Activated CD4-positive, alpha-beta T cell treated with anti-CD3 and anti-CD28 coated beads for 1 hour (primary cell): ENCODE results near the gene NAA10.
A peak's percentile ranks its signal among the peaks of the same experiment; 100 is the strongest.

Source experiments
- DNase-seq: peaks from one replicate; pipeline ENCODE4 v3.0.0-alpha.2; 2020

The NAA10 gene

DNA sequence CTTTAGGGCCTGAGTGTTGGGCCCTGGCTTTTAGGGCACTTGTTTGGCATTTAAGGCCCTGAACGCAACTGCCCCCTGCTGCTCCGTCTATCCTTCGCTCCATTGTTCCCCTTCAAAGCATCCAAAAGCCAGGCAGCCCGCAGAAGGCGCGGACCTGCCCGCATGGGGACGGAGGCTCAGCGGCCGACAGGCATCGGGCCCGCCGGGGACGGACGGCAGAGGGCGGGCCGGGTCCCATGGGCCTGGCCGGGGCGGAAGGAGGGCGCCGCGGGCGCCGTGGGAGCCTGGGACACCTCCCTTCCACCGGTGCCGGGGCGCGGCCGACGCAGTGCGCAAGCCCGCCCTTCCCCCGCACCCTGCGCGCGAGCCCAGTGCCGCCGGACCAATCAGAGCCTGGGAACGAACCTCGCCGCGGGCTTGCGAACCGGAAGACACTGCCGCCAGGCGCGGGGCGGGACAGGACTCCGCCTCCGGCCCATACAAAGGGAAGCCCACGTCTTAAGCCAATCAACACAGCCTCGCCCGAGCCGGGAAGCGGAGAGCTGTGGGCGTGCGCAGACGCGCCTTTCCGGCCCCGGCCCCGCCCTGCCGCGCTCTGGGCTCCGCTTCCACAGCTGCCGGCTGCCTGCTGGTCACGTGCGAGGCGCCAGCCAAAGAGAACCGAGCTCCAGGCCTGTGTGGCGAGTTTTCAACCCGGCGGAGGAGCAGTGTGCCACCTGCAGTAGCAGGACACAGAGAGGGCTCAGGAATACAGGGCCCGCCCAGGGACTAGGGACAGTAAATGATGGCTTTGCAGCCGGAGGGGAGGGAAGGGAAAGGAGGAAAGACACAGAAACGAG is 6.7 kb downstream of the NAA10 start:
- peak; percentile 89 for DNase-seq

DNA sequence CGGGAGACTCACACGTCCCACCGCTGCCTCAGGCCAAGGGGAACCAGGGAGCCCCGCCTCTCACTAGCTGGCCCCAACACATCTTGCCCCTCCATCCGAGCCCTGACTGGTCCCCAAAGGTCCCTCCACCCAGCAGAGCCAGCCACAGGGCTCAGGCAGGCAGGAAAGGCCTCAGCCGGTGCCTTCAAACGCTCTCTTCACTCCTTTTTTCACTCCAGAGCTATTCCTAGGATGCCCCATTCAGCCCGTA is 7.2 kb downstream of the NAA10 start:
- no peak for DNase-seq

DNA sequence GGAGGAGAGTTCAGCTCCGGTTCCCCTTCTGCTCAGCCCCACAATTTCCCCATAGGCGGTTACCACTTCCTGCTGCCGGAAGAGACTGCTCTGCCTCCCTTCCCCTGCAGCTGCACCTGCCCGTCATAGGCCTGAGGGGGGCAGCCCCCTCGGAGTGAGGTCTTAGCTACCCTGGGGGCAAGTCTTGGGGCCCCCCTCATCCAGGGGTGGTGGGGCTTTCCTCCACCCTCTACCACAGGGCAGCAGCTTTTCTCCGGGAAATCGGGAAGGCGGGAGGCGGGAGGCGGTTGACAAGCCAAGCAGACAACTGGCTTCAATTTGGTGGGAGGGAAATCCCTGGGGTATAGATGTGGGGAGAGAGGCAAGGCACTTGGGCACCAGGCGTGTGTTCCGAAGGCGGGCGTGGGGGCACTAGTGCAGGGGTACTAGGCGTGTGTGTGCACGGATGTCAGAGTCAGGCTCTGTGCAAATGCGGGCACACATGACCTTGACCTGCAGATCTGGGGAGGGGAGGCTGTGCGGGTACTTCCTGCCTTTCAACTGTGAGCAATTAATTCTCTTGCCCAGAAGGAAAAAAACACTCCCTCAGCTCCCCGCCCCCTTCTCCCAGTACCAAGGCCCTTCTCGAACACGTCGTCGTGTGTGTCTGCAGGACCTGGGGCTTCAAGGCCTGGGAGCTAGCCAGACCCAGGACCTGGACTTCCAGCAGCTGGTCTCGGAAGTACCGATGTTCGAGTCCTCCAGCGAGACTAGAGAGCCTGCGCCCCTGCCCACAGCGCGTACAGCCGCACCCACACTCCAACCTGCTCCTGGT is 7.8 kb downstream of the NAA10 start:
- peak; percentile 59 for DNase-seq

DNA sequence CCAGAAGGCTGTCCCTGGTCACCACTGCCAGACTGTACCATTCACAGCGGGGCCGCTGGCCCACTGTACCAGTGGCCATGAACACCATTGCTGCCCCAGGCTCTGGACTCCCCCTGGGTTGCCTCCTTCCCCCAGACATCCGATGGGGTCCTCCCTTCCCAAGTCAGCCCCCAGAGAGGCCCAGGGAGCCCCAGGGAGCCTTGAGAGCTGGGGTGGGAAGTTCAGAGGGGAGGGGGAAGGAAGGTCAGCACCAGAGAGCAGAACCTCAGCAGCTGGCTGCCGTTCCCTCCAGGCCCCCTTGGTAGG is 8.3 kb downstream of the NAA10 start:
- no peak for DNase-seq

DNA sequence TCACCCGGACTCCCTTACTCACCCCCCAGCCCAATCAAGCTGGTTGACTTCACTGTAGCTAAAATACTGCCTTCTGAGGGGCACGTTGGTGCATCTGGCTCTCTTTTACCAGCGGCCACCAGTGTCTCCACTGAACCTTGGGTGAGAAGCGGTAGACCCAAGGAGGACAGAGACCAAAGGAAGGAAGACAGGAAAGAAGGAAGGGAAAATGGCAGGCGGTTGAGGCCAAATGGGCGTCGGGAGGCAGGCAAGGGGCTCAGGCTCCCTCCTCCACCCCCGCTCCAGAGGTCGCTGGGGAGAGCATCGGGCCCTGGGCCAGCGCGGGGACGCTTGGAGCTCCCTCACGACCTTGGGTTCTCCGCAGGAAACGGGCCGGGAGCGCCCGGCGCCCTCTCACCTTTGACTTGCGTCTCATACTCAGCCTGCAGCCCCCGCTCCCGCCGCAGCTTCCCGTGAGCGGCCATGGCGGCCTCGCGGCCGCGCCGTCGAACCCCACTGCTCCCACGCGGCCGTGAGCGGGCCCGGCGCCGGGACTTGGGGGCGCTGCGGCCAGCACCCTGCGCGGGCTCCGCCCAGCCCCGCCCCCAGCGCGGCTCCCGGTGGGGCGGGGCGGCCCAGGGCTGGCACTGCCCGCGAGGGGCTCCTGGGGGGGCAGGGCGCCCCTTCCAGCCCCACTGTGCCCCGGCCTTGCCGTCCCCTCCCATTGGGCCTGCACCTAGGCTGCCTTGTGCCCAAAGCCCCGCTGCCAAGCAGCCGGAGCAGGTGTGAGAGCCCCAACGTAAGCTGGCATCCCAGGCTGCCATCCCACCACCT is 8.9 kb downstream of the NAA10 start, which contains the start of gene ARHGAP4:
ARHGAP4 (minus strand) TSS at position 526 of the 813 bp plus-strand sequence; CDS start at position 464, 62 bp downstream.
- no peak for DNase-seq

DNA sequence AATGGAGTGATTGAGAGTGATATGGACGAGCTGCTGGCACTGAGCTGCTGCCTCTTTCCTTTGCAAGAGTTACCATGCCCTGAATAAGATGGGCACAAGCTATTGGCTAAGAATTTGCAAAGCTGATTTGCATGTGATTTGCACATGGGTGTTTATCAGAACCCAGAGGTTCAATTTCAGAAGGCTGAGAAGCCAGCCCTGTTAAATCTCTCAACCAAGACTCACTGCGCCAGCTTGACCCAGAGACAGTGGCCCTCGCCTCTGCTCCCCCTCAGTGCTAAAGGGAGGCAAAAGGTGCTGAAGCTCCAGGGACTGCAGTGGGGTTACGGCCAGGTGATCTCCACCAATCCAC is 9.5 kb downstream of the NAA10 start:
- no peak for DNase-seq

DNA sequence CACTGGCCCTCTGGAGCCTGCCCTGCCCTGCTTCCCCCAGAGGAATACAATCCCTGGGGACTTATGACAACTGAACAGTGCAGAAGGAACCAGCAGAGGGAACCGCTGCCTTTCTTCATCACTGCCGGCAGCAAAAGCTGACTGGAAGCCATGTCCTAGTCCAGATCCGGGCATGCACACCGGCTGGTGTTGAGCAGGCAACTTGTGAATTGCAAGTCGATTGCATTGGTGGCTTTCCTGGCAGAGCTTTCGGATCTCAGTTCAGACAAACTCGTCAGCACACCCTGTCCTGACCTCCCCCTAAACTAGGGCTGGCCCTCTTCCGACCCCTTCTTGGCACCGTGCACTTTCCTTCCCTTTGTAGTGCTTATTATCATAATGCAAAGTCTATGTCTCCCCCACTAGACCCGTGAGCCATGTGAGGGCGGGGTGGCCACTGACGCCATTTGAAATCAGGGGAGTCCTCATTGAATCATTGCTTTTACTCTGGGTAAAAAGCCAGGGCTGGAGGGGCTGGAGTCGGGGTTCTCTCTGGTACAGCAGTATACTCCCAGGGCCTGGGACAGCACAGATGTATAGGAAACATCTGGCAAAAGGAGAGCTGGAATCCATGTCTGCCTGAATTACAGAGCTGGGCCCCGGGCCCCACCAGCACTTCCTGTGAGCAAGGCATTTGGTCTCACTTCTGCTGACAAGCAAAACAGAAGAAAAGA is 10.5 kb downstream of the NAA10 start:
- DNase-seq: no peak

DNA sequence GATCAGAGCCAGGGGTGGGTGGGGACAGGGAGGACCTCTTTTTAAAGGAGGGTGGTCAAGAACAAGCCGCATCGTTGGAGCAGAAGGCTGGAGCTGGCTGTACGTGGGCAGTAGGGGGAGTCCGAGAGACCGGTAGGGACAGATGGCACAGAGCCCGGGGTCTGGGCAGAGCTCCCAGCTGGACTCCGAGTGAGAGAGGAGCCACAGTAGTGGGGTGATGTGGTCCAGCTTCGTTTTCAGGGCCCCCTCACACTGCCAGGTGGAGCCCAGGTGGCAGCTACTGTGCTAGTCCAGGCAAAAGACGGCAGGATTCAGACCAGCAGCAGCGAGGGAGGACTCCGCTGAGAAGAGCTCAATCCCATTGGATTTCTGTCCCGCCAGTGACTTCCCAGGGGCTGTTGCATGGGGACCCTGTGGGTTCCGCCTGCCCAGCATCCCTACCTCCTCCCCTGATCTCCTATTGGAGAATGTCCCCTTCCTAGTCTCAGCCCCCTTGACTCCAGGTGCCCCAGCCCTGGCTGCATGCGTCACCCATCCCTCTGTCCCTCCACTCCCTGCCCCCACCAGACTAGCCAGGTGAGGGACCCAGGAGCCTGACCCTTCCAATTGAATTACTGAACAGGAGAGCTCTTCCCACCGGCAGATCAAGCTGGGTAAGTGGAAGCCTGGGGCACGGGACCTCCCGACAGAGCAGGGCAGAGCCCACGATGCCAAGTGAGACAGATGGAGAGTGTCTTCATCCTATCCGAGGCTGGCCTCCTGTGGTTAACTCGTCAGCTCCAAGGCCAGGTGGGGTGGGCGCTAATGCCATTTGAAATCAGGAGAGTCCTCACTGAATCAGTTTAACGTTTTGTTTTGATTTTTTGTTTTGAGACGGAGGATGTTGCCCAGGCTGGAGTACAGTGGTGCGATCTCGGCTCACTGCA is 11.6 kb downstream of the NAA10 start:
- DNase-seq: no peak

DNA sequence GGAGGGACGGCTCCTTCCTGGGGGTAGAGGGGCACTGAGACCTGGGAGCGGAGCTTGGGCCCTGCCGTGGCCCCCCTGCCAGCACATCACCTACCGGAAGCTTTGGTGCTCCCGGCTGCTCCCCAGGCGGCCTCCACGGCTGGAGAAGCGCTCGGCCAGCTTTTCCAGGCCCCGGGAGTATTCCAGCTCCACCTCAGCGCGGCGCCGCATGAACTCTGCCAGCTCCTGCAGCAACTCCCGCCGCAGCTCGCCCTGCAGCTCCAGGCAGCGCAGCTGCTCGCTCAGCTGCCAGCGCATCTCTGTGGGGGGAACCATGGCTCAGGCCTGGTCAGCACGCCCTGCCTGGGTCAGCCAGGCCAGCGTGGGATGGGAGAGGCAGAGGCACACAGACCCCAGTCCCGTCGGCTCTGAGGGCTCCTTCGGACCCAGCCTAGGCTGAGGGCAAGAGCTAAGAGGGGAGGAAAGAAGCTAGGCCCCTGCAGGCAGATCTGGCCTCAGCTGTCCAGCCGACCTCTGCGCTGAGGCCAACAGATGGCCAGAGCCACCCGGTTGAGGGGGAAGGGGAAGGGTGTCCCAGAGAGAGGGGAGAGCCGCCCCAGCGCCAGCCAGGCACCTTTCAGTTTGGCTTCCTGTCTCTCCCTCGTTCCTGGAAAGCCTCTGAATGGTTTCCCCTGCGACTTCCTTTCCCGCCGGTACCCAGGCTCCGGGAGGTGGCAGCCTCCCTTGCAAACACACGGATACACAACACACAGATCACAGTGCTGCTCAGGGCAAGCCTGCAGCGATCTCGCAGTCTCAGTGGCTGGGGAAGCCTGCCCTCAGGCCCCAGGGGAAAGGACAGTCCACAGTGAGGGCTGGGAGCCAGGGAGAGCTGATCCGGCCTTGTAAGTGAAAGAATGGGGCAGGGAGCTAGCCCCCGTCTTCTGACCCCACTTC is 13.1 kb downstream of the NAA10 start:
- DNase-seq: no peak

DNA sequence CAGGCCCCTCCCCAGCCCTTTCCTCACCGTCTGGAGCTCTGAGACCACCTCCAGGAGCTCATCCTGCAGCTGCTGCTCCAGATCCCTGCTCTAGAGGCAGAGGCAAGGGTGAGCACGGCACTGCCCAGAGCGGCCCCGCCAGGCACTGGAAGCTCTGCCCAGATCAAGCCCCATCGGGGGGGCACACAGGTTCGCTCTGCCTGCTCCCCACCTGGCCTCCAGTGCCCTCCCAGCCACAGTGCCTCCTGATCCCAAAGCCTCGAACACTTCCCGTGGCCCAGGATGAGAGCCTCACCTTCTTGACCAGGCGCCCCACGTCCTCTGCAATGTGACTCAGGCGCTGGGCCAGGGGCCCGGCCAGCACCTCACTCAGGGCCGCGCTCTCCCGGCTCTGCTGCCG is 13.8 kb downstream of the NAA10 start:
- DNase-seq: no peak

DNA sequence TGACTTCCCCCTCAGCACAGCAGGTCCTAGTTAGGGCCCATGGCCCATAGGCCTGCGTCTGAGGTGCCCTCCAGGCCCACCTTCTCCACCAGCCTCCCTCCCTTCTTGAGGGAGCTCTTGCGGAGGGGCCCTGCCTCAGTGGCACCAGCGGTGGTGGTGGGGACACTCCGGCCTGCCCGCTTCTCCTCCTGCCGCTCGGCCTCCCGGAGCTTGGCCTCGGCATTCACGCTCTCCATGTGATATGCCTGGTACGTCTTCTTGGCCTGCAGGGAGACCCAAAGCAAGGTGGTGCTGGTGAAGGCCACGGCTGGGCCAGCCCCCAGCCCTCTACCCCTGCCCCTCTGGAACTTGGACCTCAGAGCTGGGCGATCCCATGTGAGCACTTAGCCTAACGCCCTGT is 14.3 kb downstream of the NAA10 start:
- no peak for DNase-seq

DNA sequence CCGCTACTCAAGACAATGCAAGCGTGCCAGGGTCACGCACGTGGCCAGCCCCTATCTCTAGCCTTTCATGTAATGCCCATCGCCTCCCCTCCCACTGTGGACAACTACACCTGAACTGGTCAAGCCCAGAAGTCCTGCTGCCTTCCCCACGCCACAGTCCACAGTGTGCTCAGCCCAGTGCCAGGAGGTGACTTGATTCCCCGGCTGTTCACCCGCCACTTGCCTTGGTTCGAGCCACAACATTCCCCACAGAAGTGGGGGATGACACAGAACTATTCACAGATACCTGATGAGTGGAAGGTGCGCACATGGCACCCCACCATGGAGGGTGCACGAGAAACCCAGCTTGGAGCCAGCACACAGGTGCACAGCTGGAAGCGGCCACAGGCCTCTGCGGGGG is 15.6 kb downstream of the NAA10 start:
- DNase-seq: no peak

DNA sequence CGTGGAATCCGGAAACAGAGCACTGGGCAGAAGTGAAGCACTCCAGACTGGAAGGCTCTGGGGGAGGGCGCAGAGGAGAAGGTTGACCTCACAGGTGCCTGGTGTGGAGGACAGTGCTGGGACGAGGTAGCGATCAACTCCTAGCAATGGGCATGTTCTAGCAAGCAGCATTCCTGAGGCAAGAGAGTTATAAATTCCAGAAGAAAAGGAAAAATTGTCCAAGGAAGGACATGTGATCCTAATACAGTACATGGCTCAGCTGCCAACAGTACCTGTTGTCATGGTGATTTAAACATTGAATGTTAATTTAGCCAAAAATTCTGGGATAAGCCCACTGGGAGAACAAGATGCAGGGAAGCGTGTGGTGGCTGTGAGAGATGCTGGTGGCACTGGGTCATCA is 17.0 kb downstream of the NAA10 start:
- no peak for DNase-seq

DNA sequence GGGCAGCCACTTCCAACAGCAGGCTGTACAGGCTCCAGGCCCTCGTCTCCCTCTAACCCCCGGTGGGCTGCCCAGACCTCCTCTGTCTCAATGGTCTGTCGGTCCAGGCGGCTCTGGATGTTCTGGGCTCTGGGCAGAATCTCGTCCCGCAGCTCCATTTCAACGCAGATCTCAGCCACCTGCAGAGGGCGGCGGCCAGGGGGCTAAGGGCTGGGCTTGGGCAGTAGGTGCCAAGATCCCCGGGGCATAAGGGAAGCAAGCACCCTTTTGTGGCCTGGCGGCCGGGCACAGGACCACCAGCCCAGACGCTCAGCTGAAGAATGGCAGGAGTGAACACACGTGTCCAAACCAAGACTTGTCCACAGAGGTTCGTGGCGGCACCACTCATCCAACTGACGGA is 21.1 kb downstream of the NAA10 start:
- DNase-seq: no peak

DNA sequence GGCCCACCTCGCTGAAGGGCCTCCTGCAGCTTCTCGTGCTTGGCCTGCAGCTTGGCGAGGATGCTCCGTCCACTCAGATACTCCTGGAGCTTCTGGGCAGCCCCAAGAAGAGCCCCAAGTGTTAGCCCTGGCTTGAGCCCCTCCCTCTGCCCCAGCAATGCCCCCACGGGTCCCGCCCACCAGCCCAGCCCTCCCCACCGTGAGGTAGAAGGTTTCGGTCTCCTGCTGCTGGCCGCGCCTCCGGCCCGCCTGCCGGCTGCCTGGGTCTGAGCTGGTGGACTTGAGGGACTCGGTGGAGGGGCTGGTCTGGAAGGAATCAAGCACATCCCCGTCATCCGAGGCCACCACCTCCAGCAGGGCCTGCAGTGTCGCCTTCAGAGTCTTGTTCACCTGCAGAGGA is 21.6 kb downstream of the NAA10 start:
- no peak for DNase-seq

DNA sequence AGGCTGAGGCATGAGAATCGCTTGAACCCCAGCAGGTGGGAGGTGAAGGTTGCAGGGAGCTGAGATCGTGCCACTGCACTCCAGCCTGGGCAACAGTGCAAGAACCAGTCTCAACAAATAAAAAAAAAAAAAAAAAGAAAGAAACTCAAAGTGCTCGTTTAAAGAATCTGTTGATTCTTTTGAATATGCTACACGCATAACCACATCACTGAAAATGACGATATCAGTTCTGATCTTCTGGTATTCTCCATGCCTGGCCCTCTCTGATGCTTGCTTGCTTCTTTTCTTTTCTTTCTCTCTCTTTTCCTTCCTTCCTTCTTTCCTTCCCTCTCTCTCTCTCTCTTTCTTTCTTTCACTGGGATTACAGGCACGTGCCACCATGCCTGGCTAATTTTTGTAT is 23.0 kb downstream of the NAA10 start:
- DNase-seq: no peak

DNA sequence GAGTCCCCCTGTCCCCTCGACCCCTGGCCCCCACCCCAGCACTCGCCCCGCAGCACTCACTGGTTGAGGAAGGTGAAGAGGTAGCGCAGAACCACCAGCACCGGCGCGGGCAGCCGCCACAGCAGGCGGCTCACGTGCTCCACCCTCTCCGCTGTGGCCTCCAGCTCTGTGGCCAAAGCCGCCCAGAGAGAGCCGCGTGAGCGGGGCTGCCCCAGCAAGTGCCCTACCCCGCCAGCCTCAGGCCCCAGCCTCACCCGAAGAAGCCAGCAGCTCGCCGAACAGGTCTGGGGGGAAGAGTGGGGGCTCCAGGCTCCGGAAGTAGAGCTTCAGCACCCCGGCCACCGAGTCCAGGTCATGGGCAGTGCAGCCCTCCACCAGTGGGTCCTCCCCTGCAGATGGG is 24.4 kb downstream of the NAA10 start:
- DNase-seq: no peak

DNA sequence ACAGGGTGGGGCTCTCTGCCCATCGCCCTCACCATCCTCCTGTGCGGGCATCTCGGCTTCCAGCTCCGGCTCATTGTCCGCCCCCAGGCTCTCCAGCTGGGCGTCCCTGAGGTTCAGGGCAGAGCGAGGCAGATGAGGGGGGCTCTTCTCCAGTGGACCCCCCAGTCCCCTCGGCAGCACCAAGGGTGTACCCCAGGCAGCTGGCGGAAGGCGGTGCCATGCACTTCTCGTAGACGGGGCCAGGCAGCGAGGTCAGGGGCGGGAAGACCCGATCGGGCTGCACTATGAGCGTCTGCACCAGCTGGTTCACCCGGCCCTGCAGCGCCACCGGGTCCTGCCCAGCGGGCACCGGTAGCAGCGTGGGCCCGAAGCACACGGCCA is 24.9 kb downstream of the NAA10 start:
- no peak for DNase-seq

DNA sequence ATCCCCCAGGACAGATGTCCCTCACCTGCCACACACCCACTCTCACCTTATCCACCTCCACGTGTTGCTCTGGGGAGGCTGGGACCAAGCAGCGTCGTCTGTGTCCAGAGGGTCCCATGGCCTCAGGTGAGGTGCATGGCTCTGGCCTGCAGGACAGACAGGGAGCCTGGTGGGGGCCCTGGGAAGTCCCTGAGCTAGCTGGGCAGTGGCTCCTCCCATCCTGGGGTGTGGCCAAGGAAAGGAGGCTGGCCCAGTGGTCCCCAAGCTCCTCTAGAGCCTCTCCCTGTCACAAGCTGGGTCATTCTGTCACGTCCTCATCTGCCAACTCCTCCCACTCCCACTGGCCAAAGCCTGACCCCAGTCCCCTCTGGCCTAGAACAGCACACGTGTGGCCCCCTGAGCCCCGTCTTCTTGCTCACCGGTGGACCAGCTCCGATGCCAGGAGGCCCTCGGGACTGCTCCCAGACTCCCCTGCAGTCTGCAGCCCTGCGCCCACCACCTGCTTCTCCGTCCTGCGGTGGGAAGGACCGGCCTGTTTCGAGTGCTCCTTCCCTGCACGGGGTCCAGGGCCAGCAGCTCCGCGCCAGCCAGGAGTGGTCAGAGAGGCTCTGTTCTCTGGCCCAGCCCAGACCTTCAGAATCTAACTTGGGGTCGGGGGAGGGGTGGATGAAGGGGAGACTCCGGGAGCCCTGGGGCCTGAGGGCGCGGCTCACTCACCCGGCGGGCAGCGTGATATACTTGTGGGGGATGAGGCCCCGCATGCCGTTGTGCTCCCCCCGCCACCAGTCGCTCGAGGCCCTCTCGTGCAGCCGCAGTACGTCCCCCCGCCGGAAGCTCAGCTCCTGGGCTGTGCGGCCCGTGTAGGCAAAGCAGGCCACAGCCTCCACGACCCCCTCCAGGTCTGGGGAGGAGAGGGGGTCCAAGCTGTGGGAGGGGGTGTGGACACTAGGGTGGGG is 25.5 kb downstream of the NAA10 start:
- DNase-seq: no peak
